ENCODE measurements around the gene ABCF1. TPM values are rescaled to one million over a fixed set of nuclear protein-coding genes. Genes with fewer than 3 reads are reported as not detected.

Gene ABCF1
- total and polyA plus RNA-seq, 9 of the 15 experiments (the other 6 are each of a cell fraction or from before 2014, with no cell fraction given): 41.6 to 193 (median 102) TPM

DNA sequence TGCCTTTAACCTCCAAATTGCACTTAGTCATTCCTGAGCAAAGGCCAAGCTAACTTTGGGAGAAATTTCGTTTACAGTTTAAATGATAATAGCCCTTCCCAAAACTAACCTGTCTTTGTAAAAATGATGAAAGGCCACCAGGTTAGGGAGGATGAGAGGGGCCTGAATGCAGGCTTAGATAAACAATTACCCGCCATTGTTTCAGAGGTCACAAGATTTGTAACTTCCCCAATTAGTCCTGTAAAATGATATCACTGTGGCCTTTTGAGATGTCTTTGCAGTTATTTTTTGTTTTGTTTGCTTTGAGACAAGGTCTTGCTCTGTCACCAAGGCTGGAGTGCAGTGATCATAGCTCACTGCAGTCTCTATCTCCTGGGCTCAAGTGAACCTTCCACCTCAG lies 41.2 kb upstream of the ABCF1 start (continued):
- TF ChIP-seq, protein P1, sequence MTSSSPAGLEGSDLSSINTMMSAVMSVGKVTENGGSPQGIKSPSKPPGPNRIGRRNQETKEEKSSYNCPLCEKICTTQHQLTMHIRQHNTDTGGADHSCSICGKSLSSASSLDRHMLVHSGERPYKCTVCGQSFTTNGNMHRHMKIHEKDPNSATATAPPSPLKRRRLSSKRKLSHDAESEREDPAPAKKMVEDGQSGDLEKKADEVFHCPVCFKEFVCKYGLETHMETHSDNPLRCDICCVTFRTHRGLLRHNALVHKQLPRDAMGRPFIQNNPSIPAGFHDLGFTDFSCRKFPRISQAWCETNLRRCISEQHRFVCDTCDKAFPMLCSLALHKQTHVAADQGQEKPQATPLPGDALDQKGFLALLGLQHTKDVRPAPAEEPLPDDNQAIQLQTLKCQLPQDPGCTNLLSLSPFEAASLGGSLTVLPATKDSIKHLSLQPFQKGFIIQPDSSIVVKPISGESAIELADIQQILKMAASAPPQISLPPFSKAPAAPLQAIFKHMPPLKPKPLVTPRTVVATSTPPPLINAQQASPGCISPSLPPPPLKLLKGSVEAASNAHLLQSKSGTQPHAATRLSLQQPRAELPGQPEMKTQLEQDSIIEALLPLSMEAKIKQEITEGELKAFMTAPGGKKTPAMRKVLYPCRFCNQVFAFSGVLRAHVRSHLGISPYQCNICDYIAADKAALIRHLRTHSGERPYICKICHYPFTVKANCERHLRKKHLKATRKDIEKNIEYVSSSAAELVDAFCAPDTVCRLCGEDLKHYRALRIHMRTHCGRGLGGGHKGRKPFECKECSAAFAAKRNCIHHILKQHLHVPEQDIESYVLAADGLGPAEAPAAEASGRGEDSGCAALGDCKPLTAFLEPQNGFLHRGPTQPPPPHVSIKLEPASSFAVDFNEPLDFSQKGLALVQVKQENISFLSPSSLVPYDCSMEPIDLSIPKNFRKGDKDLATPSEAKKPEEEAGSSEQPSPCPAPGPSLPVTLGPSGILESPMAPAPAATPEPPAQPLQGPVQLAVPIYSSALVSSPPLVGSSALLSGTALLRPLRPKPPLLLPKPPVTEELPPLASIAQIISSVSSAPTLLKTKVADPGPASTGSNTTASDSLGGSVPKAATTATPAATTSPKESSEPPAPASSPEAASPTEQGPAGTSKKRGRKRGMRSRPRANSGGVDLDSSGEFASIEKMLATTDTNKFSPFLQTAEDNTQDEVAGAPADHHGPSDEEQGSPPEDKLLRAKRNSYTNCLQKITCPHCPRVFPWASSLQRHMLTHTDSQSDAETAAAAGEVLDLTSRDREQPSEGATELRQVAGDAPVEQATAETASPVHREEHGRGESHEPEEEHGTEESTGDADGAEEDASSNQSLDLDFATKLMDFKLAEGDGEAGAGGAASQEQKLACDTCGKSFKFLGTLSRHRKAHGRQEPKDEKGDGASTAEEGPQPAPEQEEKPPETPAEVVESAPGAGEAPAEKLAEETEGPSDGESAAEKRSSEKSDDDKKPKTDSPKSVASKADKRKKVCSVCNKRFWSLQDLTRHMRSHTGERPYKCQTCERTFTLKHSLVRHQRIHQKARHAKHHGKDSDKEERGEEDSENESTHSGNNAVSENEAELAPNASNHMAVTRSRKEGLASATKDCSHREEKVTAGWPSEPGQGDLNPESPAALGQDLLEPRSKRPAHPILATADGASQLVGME (CRISPR knock-in tag; IDR thresholded peaks at IDR 0.05): no peak
- TF ChIP-seq FOXA3 (CRISPR knock-in tag; conservative IDR thresholded peaks at IDR 0.05 in 1 of 2, IDR thresholded peaks at IDR 0.05 in 1 of 2): peak in 1 of 2 experiments; percentile 63; a peak in 1 of 4 replicates
- TF ChIP-seq EHMT2 (IDR thresholded peaks at IDR 0.05): no peak
- TF ChIP-seq CBFA2T2 (conservative IDR thresholded peaks at IDR 0.05): no peak
- TF ChIP-seq SIX5 (IDR thresholded peaks at IDR 0.05; ENCODE audit: borderline replicate concordance in 1 of 2, insufficient read depth in 1 of 2, low read depth in 1 of 2, low read length in 2 of 2): no peak
- TF ChIP-seq, protein P2, sequence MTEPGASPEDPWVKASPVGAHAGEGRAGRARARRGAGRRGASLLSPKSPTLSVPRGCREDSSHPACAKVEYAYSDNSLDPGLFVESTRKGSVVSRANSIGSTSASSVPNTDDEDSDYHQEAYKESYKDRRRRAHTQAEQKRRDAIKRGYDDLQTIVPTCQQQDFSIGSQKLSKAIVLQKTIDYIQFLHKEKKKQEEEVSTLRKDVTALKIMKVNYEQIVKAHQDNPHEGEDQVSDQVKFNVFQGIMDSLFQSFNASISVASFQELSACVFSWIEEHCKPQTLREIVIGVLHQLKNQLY (CRISPR knock-in tag; conservative IDR thresholded peaks at IDR 0.05): no peak
- no peak for TF ChIP-seq ZNF224 (CRISPR knock-in tag; IDR thresholded peaks at IDR 0.05)
- no peak for TF ChIP-seq XRCC3 (IDR thresholded peaks at IDR 0.05)
- no peak for TF ChIP-seq HMG20B (CRISPR knock-in tag; IDR thresholded peaks at IDR 0.05)
- TF ChIP-seq ZSCAN29 (IDR thresholded peaks at IDR 0.05): no peak
- TF ChIP-seq CEBPB (tag; IDR thresholded peaks at IDR 0.05): no peak
- TF ChIP-seq, protein P3, sequence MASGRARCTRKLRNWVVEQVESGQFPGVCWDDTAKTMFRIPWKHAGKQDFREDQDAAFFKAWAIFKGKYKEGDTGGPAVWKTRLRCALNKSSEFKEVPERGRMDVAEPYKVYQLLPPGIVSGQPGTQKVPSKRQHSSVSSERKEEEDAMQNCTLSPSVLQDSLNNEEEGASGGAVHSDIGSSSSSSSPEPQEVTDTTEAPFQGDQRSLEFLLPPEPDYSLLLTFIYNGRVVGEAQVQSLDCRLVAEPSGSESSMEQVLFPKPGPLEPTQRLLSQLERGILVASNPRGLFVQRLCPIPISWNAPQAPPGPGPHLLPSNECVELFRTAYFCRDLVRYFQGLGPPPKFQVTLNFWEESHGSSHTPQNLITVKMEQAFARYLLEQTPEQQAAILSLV (tag; IDR thresholded peaks at IDR 0.05): no peak
- no peak for TF ChIP-seq ZNF436 (CRISPR knock-in tag; IDR thresholded peaks at IDR 0.05)
- TF ChIP-seq CREM (IDR thresholded peaks at IDR 0.05; ENCODE audit: low read depth): 0 out of 2 replicates have a peak, but pooled peaks have one; percentile 7
- no peak for TF ChIP-seq GATAD2B (IDR thresholded peaks at IDR 0.05; ENCODE audit: borderline replicate concordance)
- TF ChIP-seq EP300 (IDR thresholded peaks at IDR 0.05; ENCODE audit: low read length): peak; percentile 53
- peak; percentile 40; the same call in 1 of the 2 replicates for TF ChIP-seq SMARCC2 (IDR thresholded peaks at IDR 0.05; ENCODE audit: low read depth)
- no peak for TF ChIP-seq MXI1 (IDR thresholded peaks at IDR 0.05; ENCODE audit: low read depth, low read length)
- no peak for TF ChIP-seq MCM5 (IDR thresholded peaks at IDR 0.05; ENCODE audit: low read depth)
- TF ChIP-seq, protein P4, sequence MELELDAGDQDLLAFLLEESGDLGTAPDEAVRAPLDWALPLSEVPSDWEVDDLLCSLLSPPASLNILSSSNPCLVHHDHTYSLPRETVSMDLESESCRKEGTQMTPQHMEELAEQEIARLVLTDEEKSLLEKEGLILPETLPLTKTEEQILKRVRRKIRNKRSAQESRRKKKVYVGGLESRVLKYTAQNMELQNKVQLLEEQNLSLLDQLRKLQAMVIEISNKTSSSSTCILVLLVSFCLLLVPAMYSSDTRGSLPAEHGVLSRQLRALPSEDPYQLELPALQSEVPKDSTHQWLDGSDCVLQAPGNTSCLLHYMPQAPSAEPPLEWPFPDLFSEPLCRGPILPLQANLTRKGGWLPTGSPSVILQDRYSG (tag; conservative IDR thresholded peaks at IDR 0.05; ENCODE audit: low read depth): peak; percentile 41; the same call in 1 of the 2 replicates
- no peak for TF ChIP-seq BACH1 (tag; IDR thresholded peaks at IDR 0.05)
- peak; percentile 48; the same call in 1 of the 2 replicates for TF ChIP-seq ARID1B (IDR thresholded peaks at IDR 0.05)
- TF ChIP-seq RAD51 (IDR thresholded peaks at IDR 0.05; ENCODE audit: borderline replicate concordance, low read depth): no peak

Measured in K562 (cell line).